ENCODE data around the gene HLA-B. TPM values are rescaled to one million over a fixed set of nuclear protein-coding genes. Genes with fewer than 3 reads are reported as not detected.
"Not testable (repeated sequence)": the region's sequence is repeated elsewhere in the genome, so short reads cannot be mapped to it uniquely, and the experiment has no call there.

Gene HLA-B
- total RNA-seq, 4 donors from 2014 or later: 719 to 1,698 (median 1,160) TPM

- TF ChIP-seq CTCF (IDR thresholded peaks at IDR 0.05): no peak
- ATAC-seq (ENCODE audit: low FRiP score): no peak
- DNase-seq (ENCODE audit: low spot score): no peak
These were observed 22.9 kb upstream of the HLA-B start for GRCh38 chr6:31379850-31380249.

- no peak for DNase-seq (ENCODE audit: low spot score)
- ATAC-seq (ENCODE audit: low FRiP score): no peak
- no peak for TF ChIP-seq CTCF (IDR thresholded peaks at IDR 0.05)
These were observed 21.7 kb upstream of the HLA-B start for GRCh38 chr6:31378721-31379103.

GRCh38 chr6:31378062-31378720, 21.2 kb upstream of the HLA-B start:
- ATAC-seq (ENCODE audit: low FRiP score) (no peak), DNase-seq (ENCODE audit: low spot score) (no peak)
- TF ChIP-seq CTCF (IDR thresholded peaks at IDR 0.05): no peak

DNA sequence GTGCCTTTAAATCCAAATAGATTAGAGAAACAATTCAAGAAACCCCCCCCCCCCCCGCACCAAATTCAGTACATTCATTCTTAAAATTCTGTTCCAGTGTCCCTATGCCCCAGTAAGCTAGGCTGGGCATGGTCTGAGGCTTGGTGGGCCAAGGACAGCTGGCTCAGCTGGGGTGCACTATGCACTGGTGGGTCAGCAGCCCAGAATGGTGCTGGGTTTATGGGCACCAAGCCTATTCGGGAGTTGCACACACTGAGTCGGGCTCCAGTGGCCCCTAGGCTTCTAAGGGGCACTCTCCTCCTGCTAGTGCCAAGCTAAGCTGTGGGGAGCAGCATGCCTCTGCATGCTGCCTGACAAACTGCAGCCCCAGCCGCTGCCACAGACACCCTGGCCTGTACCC, 20.1 kb upstream of the HLA-B start:
- TF ChIP-seq CTCF (IDR thresholded peaks at IDR 0.05): no peak
- no peak for ATAC-seq (ENCODE audit: low FRiP score)
- no peak for DNase-seq (ENCODE audit: low spot score)

- ATAC-seq (ENCODE audit: low FRiP score) (no peak), DNase-seq (ENCODE audit: low spot score) (no peak)
- TF ChIP-seq CTCF (IDR thresholded peaks at IDR 0.05): no peak
These were observed 18.7 kb upstream of the HLA-B start for GRCh38 chr6:31375699-31376098.

GRCh38 chr6:31374118-31374517, 17.1 kb upstream of the HLA-B start:
- ATAC-seq (ENCODE audit: low FRiP score); DNase-seq (ENCODE audit: low spot score): not testable (repeated sequence)

- no peak for TF ChIP-seq CTCF (IDR thresholded peaks at IDR 0.05)
- DNase-seq (ENCODE audit: low spot score): no peak
- ATAC-seq (ENCODE audit: low FRiP score): no peak
These were observed 11.5 kb upstream of the HLA-B start for GRCh38 chr6:31368461-31368860.
